GM18526 (cell line): ENCODE data around the gene FANCI.

ENCODE experiments used
- POLR2A ChIP-seq: IDR thresholded peaks from 3 replicates; pipeline ENCODE4 v1.6.1; 2011; ENCODE audit not compliant: insufficient read length; ENCODE audit errors: extremely low read depth

FANCI gene

GRCh38 chr15:89320200-89320599 lies 76.4 kb downstream of the FANCI start:
- TF ChIP-seq POLR2A = no peak

GRCh38 chr15:89321521-89322410 lies 78.0 kb downstream of the FANCI start:
- TF ChIP-seq POLR2A = no peak

GRCh38 chr15:89322822-89323221 lies 79.0 kb downstream of the FANCI start:
- no peak for TF ChIP-seq POLR2A

- no peak for TF ChIP-seq POLR2A
Measured at GRCh38 chr15:89323825-89324224, 80.0 kb downstream of the FANCI start.

GRCh38 chr15:89325039-89325803 lies 81.4 kb downstream of the FANCI start:
- no peak for TF ChIP-seq POLR2A

GRCh38 chr15:89326316-89326715 lies 82.5 kb downstream of the FANCI start:
- no peak for TF ChIP-seq POLR2A

GRCh38 chr15:89327113-89327512 lies 83.3 kb downstream of the FANCI start:
- TF ChIP-seq POLR2A = no peak

GRCh38 chr15:89328398-89329254 lies 84.8 kb downstream of the FANCI start:
- TF ChIP-seq POLR2A = no peak

GRCh38 chr15:89329329-89330084 lies 85.7 kb downstream of the FANCI start:
- no peak for TF ChIP-seq POLR2A

GRCh38 chr15:89330119-89330518 lies 86.3 kb downstream of the FANCI start:
- TF ChIP-seq POLR2A = no peak

- TF ChIP-seq POLR2A = no peak
Measured at GRCh38 chr15:89330881-89331595, 87.3 kb downstream of the FANCI start.

- TF ChIP-seq POLR2A = no peak
Measured at GRCh38 chr15:89332446-89332845, 88.7 kb downstream of the FANCI start.

GRCh38 chr15:89333011-89333860 lies 89.5 kb downstream of the FANCI start:
- TF ChIP-seq POLR2A = no peak
